IPS-18c (cell line): ENCODE results near the gene RGS3.

ENCODE experiments used
- H3K4me3 ChIP-seq: 2 replicates; pipeline ENCODE4 v1.7.0; 2013; ENCODE audit warnings: low read depth, mild to moderate bottlenecking, low read length, moderate library complexity; ENCODE audit not compliant: insufficient read depth
- H3K9me3 ChIP-seq: one replicate; pipeline ENCODE4 v1.6.1; 2013; ENCODE audit warnings: mild to moderate bottlenecking, low read length, moderate library complexity; ENCODE audit not compliant: control insufficient read depth, insufficient read depth

RGS3 gene

DNA sequence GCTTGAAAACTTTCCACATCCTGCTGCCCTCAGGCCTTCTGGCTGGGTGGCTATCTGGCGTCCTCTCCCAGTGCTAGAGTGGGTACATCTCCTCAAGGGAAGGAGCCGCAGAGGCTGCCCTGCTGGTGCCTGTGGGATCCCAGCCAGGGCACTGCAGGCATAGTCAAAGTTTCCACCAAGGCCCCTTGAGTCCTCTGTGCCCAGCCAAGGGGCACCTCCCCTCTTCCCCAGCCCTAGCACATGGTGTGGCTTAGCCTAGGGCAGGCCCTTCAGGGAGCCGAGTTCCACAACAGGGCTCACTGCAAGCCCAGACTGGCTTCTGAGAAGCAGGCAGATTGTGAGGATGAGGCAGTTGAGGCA is 103.2 kb downstream of the RGS3 start:
- H3K9me3 ChIP-seq = no peaks in the 10 kb centered on the region
- H3K4me3 ChIP-seq = no peak overlapping the region

DNA sequence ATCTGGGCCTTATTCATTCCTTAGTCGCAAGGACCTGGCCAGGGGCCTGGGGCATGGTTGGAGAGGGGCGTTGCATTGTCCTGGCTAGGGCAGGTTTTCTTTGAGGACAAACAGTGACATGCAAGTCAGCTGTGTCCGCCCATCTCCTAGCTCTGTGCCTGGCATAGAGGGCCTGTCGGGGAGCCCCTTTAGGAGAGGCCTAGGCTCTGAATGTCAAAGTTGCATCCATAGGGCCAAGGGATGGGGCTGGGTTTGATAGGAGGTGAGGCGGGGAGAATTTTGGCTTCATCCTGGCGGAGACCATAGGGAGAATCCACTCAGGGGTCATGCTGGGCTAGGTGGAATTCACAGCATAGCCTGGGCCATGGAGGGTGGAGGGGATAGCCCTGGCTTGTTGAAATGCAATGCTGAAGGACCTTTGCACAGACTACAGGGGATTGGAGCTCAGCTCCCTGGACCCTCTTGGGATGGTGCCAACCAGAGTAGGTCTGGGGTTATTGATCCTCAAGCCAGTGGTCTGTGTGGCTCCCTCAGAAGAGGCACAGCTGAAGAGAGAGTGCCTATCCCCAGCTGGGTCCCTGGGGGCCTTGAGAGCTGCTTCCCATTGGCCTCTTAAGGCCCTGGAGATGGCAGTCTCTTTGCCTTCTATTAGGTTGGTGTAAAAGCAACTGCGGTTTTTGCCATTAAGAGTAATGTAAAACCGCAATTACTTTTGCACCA is 104.0 kb downstream of the RGS3 start:
- no peak overlapping the region for H3K4me3 ChIP-seq
- no peaks in the 10 kb centered on the region for H3K9me3 ChIP-seq

DNA sequence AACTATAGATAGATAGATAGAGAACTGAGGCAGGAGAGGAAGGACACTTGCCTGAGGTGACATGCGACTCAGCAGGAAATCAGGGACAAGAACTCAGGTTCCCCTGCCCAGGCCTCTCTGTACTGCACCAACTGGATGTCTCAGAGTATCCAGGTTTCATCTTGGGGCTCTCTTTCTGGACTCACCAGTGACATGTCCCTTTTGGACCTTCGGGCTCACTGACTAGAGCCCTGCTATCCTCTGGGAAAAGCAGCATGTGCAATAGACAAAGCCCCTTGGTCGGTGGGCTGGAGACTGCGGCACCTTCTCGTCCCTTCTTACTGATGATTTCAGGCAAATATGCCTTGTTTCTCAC is 104.5 kb downstream of the RGS3 start:
- H3K4me3 ChIP-seq = no peak overlapping the region
- no peaks in the 10 kb centered on the region for H3K9me3 ChIP-seq

DNA sequence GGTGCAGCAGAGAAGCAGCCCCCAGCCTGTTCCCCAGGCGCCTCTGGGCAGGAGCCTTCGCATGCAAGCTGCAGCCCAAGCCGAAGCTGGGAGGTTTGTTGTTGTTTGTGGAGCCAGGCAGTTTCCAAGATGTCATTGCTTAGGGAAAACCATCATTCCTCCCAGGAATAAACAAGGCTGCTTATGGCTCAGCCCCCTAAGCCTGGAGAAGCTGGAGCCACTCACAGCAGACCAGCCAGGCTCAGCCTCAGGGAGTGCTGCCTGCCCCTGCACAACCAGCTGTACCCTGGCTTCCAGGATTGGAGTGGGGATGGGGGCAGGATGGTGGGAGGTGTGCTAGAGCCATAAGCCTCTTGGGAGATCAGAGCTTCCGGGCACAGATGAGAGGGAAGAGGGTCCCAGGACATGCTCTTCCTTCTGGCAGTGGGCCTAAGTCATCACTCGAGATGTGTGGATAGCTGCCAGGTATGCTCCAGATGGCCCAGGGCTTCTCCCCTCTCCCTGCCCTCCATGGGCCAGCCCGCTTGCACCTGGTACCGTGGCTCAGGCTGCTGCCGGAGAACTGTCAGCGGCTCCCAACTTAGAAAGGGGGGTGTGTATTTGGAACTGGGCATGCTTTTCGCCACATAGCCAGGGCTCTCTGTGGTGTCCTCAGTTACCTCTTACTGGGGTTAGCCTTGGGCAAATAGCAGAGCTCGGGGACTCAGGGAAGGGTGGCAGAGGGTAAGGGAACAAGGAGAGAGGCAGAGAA is 105.2 kb downstream of the RGS3 start:
- H3K4me3 ChIP-seq = no peak overlapping the region
- H3K9me3 ChIP-seq = no peaks in the 10 kb centered on the region

DNA sequence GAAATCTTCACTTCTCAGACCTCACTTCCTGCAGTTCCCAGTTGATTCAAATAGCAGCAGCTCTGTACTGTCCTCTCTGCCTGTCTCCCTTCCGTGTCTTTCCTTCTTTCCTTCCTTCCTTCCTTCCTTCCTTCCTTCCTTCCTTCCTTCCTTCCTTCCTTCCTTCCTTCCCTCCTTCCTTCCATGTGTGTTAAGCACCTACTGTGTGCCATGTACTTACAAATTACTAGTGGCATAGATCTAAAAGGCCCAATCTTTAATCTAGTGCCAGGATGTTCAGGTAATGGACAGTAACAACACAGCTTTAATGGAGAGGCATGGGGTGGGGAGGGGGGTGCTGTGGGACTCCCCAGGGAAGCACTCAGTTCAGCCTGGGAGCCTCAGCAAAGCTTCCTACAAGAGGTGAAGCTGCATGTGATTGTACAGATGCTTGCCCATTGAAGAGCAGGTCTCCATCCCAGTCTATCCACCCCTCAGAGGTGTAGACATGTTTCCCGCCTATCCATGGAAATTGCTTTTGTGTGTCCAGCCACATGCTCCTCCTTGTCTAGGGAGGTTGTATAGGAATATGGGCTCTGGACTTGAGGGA is 106.0 kb downstream of the RGS3 start:
- no peaks in the 10 kb centered on the region for H3K9me3 ChIP-seq

DNA sequence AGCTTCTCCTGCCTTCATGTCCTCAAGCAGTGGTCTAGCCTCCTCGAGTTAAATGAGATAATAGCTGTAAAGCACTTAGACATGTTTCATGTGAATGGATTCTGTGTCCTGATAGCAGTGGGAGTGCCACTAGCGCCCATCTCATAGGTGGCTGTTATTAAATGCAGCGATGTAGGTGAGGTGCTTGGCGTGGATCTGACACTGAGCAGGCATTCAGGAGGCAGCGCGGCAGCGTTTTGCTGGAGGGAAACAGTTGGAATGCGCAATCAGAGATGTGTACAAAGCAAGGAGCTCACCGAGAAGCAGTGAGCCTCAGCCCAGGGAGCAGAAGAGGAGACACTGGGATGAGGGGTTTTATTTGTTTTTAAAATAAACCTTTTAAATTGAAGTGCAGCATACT is 106.6 kb downstream of the RGS3 start:
- Histone ChIP-seq H3K4me3 (no peak overlapping the region), H3K9me3 (no peaks in the 10 kb centered on the region)

More for the DNA sequence above, 106.0 kb downstream of the RGS3 start:
- H3K4me3 ChIP-seq = no peak overlapping the region

DNA sequence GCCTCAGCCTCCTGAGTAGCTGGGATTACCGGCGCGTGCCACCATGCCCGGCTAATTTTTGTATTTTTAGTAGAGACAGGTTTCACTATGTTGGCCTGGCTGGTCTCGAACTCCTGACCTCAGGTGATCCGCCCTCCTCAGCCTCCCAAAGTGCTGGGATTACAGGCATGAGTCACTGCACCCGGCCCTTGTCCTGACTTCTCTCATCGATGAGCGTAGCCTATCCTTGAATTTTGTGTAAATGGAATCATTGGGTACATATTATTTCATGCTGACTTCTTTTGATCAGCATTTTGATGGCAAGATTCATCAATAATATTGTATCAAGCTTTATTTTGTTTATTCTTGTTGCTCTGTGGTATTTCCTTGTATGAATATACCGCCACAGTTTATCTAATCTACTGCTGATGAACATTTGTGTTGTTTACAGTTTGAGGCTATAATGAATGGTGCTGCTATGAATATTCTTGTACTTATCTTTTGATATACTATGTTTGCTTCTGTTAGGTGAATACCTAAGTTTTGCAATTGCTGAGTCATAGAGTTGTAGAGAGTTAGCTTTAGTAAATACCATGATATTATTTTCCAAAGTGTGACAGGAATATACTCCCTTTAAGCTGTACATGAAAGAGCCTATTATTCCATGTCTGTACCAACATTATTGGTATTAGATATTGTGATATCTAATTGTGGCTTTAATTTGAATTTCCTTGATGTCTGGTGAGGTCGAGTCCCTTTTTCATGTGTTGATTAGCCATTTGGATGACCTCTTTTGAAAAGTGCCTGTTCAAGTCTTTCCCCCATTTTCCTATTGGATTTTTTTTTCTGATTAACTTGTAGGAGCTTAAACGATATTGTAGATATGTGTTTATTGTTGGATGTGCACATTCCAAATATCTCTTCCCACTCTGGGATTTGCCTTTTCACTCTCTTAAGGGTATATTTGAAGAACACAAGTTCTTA is 107.5 kb downstream of the RGS3 start:
- Histone ChIP-seq H3K4me3 (no peak overlapping the region), H3K9me3 (no peaks in the 10 kb centered on the region)

DNA sequence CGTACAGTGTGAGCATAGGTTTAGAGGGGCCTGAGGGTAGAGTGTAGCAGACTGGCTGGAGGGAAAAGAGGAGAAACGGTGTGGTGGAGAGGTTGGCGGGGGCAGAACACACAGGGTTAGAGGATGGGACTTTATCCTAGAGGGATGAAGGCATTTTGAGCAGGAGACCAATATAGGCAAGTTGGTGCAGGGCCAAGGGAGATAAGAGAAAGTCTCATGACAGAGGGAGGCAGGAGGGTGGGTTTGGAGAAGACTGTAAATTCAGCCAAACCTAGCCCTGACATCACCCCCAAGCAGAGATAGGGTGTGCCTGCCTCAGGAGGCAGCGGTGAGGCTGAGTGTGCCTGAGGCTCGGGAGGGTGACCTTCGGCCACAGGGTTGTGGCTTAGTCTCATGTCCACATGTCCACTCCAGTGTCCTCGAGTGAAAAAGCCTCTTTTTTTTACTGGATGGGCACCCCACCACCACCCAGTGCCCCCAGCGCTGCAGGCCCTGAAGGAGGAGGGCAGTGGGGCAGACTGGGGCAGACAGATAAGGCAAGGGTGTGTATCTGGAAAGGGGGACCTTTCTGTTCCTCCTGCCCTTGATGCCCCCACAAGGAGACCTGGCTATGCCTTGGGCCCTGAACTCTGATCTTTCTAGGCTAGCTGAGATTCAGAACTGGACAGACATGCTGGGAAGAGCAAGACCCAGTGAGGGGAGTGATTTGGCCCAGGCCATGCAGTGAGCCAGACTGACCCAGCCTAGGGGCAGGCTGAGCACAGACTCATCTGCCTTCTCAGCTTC is 108.7 kb downstream of the RGS3 start:
- Histone ChIP-seq H3K4me3 (no peak overlapping the region), H3K9me3 (no peaks in the 10 kb centered on the region)

DNA sequence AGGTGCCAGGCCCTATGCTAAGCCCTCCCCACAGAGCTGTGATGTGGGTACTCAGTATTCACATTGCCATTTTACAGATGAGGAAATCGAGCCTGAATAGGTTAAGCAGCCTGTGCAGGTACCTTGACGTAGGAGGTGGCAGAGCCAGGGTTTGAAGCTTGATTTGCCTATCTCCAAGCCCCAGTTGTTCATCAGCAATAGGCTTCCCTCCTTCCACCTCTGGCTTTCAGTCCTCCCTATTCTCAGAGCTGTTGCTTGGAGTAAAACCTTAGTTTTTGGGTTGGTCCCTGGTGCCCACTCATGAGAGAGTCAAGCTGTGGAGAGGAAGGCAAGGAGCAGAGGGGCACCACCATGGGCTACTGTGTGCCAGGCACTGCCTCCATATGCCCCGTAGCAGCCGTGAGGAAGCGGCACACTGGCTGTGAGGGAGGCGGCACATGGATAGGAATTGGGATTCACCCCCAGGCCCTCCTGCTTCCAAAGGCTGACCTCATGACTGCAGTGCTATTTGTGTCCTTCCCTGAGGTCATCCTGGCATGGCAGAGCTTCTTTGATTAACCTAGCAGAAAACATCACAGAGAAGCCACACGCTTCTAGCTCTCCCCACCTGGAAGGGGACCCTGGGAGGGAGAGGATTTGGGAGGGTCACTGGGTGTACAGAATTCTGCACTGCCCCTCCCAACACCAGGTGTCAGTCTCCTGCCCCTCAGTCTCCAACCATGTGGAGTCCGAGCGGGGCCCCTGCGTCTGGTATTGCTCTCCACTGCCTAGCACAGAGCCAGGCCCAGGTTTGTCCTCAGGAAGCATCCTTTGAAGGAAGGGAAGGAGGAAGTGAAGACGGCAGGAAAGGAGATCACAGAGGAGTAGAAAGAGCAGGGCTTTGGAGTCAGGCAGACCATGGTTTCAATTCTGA is 109.8 kb downstream of the RGS3 start:
- Histone ChIP-seq H3K9me3 (no peaks in the 10 kb centered on the region), H3K4me3 (no peak overlapping the region)

DNA sequence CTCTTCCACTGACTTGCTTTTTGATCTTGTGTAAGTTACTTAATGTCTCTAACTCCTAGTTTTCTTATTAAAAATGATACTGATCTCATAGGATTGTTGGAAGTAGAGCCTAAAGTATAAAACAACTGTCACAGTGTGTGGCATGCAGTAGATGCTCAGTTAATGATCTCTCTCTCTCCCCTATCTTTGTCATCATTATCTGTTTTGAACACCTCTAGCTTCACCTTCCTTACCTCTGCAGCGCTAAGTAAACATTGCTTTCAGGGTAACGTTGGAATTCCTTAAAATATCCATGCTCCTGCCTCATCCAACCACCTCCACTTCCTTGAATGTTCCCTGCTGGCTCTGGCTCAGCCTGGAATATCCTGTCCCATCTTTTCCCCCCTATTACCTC is 110.4 kb downstream of the RGS3 start:
- no peaks in the 10 kb centered on the region for H3K9me3 ChIP-seq
- H3K4me3 ChIP-seq = no peak overlapping the region

DNA sequence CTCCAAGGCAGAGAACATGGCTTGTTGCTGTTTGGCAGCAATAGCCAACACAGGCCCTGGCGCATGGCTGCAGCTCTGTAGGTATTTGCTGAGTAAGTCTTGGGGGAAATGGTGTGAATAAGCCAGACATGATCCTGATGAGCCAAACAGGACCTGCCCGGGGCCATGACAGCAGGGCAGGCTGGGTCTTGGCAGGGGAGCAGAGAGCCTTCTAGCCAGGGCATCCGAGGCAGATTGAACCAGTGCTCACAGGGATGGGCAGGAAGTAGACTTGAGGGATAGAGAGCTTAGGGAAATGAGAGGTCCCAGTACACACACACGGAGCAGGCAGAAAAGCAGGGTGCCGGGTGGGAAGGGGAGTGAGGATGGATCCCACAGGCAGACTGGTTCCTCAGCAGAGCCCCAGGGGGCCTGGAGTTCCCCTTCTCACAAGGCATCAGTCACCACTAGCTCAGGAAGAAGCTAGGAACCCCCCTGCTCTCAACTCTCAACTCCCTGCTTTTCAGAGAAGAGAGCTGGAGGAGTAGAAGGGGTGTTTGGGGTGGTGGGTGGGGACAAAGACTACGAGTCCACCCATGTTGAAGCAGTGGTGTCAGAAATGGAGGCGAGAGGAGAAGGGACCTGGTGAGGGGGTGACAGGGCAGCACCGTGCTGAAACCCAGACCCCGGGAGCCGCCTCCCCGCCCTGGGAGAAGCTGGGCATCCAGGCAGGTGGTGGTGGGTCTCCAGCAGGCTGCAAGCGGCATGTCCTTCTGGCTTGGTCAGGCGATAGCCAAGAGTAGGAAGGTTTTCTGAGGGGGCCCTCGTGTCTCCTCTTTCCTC is 111.1 kb downstream of the RGS3 start:
- Histone ChIP-seq H3K4me3 (no peak overlapping the region), H3K9me3 (no peaks in the 10 kb centered on the region)

DNA sequence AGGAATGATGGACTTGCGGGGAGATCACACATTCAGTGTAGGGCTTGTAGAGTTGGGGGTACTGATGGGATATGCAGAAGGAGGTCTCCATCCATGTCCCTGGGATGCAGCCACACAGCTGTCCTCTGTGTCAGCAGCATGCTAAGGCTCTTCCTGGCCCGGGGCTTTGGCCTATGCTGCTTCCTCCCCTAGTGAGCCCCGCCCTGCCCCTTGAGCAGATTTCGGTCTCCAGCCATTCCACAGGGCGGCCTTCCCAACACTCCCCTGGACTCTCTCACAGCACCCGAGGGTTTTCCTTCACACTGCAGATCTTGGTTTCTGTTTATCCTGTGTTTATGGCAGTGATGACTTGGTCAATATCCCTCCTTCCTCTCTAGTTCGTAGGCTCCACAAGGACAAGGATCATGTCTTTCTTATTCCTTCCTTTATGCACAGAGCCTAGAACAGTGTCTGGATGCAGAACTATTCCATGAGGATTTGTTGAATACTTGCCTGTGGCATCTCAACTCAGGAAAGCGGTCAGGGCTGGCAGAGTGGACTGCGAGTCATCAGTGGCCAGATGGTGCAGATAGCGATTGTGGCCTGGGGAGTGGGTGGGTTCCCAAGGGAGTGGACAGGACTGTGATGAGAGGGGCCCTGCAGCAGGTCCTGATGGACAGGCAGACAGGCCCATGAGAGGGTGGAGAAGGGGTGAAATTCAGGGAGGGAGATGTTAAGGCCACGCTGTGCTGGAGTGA is 114.2 kb downstream of the RGS3 start:
- Histone ChIP-seq H3K9me3 (no peaks in the 10 kb centered on the region), H3K4me3 (no peak overlapping the region)

DNA sequence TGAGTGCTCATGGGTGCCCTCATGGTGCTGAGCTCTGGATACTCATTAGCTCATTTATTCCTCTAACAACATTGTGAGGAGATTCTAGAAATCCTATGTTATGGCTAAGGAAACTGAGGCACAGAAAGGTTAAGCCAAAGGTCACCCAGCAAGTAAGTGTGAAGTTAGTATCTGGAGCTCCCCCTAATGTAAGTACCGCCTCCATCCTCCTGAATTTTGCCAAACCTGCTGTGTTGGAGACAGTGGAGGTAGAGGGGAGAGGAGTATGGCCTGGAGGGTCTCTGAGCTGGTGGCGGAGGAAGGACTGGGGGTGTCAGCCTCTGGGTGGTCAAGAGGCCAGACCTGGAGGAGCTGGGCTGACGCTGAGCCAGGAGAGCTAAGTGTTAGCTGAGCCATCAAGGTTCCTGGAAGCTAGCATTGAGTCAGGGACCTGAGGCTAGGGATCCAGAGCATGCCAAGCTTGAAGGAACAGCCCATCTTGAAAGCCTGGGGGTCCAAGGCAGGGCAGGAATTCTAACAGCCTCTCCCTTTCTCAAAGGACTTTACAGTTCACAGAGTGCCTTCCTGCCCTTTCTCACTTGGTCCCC is 114.8 kb downstream of the RGS3 start:
- no peaks in the 10 kb centered on the region for H3K9me3 ChIP-seq
- no peak overlapping the region for H3K4me3 ChIP-seq

DNA sequence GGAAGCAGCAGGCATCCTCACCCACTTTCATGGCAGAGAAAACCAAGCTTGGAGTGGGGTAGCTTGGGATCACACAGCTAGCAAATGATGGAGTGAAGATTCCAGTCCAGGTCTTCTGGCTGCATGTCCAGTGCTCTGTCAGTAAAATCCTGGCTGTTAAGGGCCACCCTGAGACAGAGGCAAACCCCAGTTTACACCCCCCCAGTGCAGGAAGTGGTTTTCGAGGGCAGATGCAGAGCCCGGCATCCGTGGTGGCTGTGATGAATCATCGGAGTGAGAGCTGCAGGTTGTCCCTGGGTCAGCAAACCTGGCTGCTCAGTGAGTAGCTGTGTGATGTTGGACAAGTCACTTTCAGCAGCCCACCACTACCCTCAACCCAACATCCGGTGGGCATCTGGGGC is 115.4 kb downstream of the RGS3 start:
- H3K4me3 ChIP-seq = no peak overlapping the region

More for the DNA sequence above, 115.4 kb downstream of the RGS3 start:
- no peaks in the 10 kb centered on the region for H3K9me3 ChIP-seq
